SKM-1 (cell line): ENCODE results near the gene HFE.
"Not testable (repeated sequence)": the region's sequence is repeated elsewhere in the genome, so short reads cannot be mapped to it uniquely, and the experiment has no call there.

Experiments used
- DNase-seq: peaks from one replicate; lab custom pipeline; 2025; ENCODE audit not compliant: unreplicated experiment; lab: John Stamatoyannopoulos, UW

HFE gene

DNA sequence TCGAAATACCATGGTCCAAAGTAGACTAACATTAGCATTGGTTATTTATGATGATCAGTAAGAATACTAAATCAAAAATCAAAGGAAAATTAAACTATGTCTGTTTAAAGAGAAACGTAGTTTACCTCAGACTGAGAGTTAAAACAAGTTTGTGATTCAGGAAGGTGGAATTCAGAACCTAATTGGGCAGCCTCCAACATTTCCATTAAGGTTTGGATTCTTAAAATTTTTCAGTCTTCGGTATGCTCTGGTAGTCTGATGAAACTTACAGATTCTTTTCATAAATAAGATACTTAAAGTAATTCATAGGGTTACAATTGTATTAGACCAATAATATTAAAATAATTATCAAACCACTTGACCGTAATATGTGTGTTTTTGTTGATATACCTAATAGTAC lies 18.6 kb downstream of the HFE start:
- no peak for DNase-seq

DNA sequence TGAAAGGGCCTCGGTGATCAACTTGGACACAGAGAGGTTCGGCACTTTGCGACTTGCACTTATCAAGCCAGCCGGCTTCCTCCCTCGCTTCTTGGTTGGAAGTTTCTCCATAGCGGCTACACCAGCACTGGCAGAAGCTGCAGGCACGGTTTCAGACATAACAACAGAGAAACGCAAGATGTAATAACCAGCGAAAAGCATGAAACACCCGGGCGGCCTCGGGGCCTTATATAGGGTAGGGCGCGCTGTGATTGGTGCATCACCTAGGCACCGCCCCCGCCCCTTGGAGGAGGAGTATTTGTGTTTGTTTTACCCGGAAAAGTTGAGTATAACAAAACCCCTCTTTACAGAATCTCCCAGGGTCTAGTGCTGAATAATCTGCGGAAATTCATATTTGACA lies 20.7 kb downstream of the HFE start:
- no peak for DNase-seq

- no peak for DNase-seq
These were observed 22.5 kb downstream of the HFE start for GRCh38 chr6:26109772-26110171.

DNA sequence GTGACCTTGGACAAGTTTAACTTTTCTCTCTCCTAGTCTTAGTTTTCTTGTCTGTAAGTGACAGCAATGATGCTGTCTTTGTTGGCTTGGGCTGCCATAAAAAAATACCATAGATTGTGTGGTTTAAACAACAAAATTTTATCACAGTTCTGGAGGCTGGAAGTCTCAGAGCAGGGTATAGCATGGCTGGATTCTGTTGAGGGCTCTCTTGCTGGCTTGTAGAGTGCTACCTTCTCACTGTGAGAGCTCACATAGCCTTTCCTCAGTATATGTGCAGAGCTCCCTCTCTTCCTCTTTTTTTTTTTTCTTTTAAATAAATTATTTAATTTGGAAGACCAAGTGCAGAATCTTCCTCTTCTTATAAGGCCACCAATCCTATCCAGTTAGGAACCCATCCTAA lies 26.3 kb downstream of the HFE start:
- DNase-seq, result no peak

DNA sequence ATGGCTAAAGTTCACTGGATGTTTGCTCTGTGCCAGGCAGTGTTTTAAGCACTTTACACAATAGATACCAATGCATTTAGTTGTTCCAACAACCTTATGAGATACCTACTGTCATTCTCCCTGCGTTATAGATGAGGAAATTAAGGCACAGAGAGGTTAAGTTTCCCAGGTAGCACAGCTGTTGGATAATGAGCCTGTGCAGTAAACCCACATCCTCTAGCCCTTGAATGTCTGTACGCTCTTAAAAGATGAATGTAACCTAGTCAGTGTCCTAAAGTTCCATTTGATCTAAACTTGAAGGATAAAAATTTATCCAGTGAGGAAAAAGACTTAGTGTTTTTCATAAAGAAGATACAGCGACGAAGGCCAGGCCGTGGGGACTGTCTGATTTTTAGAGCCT lies 28.0 kb downstream of the HFE start:
- DNase-seq, result no peak

DNA sequence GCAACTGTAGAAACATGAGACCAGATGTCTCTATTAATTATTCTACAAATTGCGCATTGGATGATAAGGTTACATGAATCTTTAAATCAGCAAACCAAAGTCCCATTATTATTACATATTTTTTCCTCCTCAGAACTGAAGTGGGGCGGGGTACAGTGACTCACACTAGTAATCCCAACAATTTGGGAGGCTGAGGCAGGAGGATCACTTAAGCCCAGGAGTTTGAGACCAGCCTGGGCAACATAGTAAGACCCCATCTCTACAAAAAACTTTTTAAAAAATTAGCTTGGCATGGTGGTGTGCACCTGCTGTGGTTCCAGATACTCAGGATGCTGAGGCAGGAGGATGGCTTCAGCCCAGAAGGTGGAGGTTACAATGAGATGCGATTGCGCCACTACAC lies 29.0 kb downstream of the HFE start:
- DNase-seq, result no peak

DNA sequence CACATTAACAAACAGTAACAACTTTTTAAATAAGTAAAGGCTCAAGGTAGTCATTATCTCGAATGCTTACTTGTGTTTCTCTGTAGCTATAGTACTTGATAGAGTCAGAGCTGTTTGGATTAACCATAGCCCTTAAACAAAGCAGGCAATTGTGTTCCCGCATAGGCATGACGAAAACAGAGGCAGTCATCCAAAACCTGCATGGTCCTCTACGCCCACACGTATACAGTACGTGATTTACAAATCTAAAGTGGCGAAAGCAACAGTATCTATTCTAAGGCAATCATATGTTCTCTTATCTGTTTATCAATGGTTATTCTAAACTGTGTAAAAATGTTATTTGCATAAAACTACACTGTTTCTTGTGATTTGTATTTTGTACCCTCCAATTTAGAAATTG lies 31.8 kb downstream of the HFE start:
- no peak for DNase-seq

GRCh38 chr6:26120115-26120514 lies 32.9 kb downstream of the HFE start:
- DNase-seq, result not testable (repeated sequence)

- no peak for DNase-seq
These were observed 33.5 kb downstream of the HFE start for GRCh38 chr6:26120807-26121140.

DNA sequence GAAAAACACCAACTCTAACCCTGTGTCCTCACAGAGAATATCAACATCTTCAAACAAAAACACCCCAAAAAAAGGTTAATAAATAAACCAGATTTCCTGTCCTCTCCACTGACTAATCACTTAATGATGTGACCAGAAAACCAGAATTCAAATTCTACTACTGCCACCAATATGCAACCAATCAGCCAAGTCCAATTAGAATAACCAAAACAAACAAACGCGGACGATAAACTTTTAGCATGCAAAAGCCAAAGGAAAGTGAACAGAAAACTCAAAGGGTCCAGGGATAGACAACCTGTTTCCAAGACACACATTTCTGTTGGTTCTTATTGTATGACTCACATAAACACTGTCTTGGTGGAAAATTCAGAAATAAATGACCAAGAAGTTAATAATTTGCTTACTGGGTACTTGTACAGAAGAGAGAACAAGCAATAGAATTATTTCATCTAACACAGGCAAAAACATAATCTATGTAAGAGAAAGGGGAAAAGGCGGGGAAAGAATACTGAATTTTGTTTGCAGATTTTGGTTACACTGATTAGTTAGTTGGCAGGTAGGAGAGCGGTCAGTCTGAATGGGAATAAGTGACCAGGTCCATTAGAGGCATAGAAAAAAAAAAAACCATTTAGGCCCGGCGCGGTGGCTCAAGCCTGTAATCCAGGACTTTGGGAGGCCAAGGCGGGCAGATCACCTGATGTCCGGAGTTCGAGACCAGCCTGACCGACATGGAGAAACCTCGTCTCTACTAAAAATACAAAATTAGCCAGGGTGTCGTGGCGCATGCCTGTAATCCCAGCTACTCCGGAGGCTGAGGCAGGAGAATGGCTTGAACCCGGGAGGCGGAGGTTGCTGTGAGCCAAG lies 34.1 kb downstream of the HFE start:
- DNase-seq, result no peak

DNA sequence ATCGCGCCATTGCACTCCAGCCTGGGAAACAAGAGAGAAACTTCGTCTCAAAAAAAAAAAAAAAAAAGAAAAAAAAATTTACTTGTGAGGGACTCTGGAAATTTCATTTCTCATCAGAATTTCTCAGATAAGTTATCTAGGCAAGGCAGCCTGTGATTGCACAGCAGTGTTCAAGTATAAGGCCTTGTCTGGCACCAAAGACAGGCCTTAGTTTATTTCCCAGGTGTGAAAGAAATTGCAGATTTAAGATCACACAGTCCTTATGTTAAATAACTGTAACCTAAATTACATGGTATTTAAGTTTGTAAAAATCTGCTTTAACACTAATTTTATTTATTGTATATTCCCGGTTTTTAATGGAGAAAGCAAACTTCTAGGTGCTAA lies 34.8 kb downstream of the HFE start:
- DNase-seq, result no peak

GRCh38 chr6:26122402-26122792 lies 35.2 kb downstream of the HFE start:
- peak; percentile 60 for DNase-seq

- peak; percentile 91 for DNase-seq
These were observed 35.8 kb downstream of the HFE start for GRCh38 chr6:26122793-26123674.

DNA sequence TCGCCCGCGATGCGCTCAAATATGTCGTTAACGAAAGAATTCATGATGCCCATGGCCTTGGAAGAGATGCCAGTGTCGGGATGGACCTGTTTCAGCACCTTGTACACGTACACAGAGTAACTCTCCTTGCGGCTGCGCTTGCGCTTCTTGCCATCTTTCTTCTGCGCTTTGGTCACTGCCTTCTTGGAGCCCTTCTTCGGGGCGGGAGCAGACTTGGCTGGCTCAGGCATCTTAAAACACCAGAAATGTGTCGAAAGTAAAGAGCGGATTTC lies 36.4 kb downstream of the HFE start:
- no peak for DNase-seq

- peak; percentile 98 for DNase-seq
These were observed 36.9 kb downstream of the HFE start for GRCh38 chr6:26123947-26124780.

DNA sequence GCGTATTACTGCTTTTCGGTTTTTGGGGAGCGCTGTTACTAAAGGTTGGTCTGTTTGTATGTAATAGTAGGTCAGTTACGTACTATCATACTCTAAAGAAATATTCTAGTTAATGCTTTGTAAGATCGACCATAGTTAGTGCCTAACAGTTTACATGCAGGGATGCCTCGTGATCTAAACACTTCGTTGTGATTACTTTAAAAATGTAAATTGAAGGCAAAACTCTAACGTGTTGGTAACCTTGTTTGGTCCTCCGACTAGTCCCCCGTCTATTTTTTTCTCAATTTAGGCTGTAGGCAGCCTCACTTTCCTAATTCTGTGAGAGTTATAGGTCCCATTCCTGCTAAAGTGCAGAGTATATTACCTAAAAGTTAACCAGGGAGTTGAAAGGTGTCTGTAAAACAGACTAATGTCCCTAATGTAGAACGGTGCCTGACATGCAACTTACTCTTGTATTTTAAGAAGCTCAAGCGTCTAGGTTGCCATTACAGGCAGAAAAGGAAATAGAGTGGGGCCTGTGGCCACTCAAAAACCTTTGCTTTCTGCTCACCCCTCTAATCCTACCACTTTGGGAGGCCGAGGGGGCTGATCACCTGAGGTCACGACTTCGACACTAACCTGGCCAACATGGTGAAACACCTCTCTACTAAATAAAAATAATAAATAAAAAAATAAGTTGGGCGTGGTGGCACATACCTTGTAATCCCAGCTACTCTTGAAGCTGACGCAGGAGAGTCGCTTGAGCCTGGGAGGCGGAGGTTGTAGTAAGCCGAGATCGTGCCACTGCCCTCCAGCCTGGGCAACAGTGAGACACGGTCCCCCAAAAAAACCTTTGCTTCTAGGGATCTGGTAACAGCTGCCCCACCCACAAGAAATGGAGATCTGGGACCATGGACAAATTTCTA lies 37.8 kb downstream of the HFE start:
- DNase-seq, result no peak

DNA sequence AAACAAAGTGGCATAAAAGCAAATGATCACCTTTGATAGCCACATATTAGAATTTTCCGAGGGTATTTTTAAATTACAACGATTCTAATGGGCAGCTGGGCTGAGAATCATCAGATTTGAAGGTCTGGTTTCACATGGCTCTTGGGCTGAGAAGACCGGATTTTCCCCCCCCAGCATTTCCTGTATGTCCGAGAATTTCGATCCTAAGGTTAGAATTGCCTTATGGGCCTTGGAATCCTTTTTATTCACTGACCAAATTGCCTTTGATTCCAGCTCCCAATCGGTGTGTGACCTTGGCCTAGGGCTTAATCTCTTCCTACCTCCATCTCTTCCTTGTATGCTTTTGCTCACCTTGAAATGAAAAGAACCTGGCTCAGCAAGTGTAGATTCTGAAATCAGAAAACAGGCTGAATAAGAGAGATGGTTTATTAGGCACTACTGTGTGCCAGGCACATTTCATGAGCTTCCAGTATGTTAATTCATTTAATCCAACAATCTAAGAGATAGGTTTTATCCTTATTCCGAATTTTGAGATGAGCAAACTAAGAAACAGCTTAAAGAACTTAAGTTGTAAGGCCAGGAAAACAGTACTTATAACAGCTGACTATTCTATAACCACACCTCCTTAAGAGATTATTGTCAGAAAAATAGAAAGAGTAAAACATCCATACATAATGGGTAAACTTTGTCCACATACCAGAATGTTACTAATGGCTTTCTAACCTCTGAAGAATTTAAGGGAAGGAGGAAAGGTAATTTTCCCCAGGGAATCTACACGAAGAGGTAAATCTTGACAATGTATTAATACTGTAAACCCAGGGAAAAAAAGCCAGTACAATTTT lies 39.4 kb downstream of the HFE start:
- no peak for DNase-seq

GRCh38 chr6:26128013-26128771 lies 41.0 kb downstream of the HFE start:
- no peak for DNase-seq

- no peak for DNase-seq
These were observed 42.4 kb downstream of the HFE start for GRCh38 chr6:26129656-26130055.
